GM18867 (cell line): Measurements from ENCODE around the gene UQCRHL.
"Not testable (repeated sequence)": the region's sequence is repeated elsewhere in the genome, so short reads cannot be mapped to it uniquely, and the experiment has no call there.

Experiments
- ATAC-seq: cut with Tn5 transposase; IDR thresholded peaks from one replicate; pipeline ENCODE4 v1.9.1; 2021; ENCODE audit warnings: mild to moderate bottlenecking, moderate library complexity; ENCODE audit not compliant: unreplicated experiment

UQCRHL gene

GRCh38 chr1:15835741-15836510 is 28.5 kb upstream of the UQCRHL start:
- peak; percentile 52 for ATAC-seq

GRCh38 chr1:15835205-15835740 is 27.8 kb upstream of the UQCRHL start:
- ATAC-seq, result peak; percentile 3

DNA sequence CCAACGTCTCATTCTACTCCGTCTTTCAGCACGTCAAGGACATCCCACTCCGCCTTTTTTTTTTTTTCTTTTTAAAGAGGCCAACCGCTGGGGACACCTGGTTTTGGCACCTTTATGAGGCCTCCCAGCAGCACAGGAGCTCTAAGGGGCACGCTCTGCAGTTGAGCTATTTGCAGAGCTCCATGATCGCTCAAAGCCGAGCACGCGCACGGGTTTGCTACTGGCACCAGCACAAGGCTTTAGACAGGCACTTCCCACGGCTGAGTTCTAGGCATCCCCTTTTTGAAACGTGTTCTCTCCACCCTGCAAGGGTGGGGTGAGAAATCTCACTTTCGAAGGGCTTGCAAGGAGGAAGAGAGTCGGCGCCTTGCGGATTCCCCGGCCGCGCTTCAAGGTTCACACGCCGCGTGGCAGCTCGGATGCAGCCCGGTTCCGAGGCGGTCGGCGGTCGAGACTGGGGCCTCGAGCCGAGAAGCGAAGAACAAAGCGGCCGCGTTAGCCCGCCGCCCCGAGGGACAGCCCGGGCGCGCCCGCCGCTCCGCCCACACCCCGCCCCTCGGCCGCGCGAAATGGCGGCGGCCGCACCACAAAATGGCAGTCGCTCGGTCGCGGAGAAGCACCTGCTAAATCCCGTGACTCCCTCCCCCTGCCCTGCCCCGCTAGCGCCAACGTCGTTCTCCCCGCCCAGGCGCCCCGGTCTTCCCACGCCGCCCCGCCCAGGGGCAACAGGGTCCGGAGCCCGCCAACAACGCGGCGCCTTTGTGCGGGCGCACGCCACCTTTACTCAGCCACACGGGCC is 27.2 kb upstream of the UQCRHL start:
- ATAC-seq, result peak; percentile 47

DNA sequence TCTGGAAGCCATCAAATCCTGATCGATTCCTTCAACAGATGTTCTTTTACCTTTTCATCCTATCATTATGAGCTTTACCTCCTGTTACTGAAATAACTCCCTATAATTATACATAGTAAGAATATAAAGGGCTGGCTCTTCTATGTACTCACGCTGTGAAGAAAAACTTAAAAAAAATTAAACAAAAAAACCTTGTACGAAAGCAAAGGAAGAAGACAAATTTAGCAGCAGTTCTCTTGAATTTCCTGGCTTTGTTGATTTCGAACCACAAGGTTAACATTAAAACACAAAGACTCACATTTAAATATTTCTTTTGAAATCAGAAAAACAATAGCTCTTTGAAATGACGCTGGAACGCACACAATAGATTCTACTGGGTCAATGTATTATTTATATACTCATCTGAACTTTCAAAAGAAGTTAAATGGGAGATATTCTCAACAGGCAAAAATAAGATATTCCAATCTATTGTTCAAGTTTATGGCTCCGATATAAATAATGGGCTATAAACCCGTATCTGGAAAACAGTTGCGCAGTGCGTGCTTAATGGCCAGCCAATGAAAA is 26.5 kb upstream of the UQCRHL start:
- no peak for ATAC-seq

DNA sequence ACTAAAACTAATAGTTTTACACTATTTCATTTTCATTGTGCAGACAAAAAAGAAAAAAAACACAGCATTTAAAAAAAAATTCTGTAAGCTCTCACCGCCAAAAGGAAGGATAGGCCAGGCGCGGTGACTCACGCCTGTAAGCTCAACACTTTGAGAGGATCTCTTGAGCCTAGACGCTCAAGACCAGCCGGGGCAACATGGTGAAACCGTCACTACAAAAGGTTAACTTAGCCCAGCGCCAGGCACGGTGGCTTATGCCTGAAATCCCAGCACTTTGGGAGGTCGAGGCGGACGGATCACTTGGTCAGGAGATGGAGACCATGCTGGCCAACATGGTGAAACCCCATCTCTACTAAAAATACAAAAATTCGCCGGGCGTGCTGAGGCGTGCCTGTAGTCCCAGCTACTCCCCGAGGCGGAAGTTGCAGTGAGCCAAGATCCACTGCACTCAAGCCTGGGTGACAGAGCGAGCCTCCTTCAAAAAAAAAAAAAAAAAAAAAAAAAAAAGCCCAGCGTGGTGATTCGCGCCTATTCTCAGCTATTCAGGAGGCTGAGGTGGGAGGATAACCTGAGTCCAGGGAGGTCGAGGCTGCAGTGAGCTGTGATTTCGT is 25.7 kb upstream of the UQCRHL start:
- ATAC-seq, result no peak

DNA sequence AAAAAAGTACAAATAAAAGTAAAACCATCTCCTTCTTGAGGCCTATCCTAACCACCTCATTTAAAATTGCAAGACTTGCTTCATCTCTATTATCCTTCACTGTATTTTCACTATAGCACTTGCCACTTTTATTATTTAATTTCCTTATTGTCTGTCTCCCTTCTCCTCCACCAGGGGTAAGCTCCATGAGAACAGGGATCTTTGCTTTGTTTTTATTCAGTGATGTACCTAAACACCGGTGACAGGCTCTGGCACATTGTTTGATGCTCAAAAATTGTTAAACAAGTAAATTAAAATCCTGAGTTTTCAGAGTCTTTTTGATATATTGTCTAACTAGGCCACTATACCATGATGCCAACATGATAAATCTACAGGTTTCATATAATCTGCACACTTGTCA is 22.8 kb upstream of the UQCRHL start:
- ATAC-seq, result no peak

GRCh38 chr1:15828931-15829330 is 21.5 kb upstream of the UQCRHL start:
- not testable (repeated sequence) for ATAC-seq

DNA sequence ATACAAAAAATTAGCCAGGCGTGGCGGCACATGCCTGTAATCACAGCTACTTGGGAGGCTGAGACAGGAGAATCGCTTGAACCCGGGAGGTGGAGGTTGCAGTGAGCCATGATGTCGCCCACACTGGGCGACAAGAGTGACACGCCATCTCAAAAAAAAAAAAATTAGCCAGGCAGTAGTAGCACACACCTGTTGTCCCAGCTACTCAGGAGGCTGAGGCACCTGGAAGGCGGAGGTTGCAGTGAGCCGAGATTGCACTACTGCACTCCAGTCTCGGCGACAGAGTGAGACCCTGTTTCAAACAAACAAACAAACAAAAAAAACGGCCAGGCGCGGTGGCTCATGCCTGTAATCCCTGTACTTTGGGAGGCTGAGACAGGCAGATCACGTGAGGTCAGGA is 20.1 kb upstream of the UQCRHL start:
- not testable (repeated sequence) for ATAC-seq

- ATAC-seq, result no peak
Measured at GRCh38 chr1:15826810-15827507, 19.5 kb upstream of the UQCRHL start.

GRCh38 chr1:15825800-15826199 is 18.4 kb upstream of the UQCRHL start:
- no peak for ATAC-seq

DNA sequence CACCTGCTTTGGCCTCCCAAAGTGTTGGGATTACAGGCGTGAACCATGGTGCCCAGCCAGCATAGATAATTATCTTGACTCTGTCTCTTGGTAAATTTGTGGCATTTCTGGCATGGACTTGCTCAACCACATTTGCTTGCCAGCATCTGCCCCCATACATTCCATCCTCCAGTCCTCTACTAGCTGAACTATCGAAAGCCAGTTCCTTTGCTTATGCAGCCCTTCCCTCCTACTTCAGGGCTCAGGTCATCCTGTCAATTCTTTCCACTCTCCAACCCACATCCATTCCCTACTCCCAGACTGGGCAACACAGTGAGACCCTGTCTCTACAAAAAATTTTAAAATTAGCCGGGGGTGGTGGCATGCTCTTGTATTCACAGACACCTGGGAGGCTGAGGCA is 13.0 kb upstream of the UQCRHL start:
- ATAC-seq, result no peak

- no peak for ATAC-seq
Measured at GRCh38 chr1:15816674-15817073, 9.2 kb upstream of the UQCRHL start.

DNA sequence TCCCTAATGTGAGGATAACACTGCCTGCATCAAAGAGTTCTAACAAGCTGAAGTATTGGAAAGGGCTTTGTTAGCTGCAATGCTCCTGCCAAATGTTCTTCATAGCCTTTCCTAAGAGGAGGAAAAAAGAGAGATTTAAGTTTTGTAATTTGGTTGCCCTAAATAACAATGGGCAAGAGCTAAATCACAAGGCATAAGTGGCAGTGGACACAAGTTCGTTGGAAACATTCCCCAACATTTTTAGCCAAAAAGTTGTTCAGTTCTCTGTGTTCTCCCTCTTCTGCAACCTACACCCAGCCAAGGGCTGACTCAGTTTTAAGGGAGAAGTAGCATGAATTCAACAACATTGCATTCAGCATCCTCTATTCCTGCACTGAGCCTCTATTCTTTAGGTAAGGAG is 2.6 kb upstream of the UQCRHL start:
- ATAC-seq, result no peak

DNA sequence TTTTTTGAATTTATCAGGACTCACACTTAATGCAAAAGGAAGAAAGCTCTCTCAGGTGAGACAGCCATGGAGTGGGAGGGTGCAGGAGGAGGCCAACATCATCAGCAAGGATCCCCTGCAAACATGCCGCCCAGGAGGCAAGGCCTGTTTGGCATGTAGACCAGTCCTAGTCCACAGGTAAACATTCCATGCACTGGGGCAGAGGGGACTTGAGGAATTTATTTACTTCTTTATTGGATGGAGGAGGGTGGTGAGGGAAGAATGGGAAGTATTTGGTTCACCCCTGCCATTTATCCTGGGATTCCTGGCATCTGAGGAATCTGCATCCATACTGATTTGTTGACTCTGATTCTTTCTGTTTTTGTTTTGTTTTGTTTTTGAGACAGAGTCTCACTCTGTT is 1.5 kb upstream of the UQCRHL start:
- ATAC-seq, result no peak

DNA sequence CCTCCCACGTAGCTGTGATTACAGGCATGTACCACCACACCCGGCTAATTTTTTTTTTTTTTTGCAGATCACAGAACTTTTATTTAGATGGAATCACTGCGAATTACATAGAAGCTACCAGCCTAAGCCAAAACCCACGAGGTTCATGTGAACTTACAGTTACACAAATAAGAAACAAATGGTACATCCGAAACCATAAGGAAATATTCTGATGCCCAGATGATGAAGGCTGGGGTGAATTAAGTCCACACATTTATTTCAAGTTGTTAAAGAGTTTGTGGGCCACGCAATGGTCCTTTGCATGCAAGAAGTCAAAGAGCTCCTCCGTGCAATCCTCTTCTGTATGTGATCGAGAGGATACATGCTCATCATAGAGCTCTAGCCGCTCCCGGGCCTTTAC is 328 bp downstream of the UQCRHL start:
- ATAC-seq, result no peak

- no peak for ATAC-seq
Measured at GRCh38 chr1:15804060-15804459, 3.4 kb downstream of the UQCRHL start.

GRCh38 chr1:15803380-15803779 is 4.1 kb downstream of the UQCRHL start:
- no peak for ATAC-seq

GRCh38 chr1:15802234-15802965 is 5.0 kb downstream of the UQCRHL start:
- no peak for ATAC-seq

DNA sequence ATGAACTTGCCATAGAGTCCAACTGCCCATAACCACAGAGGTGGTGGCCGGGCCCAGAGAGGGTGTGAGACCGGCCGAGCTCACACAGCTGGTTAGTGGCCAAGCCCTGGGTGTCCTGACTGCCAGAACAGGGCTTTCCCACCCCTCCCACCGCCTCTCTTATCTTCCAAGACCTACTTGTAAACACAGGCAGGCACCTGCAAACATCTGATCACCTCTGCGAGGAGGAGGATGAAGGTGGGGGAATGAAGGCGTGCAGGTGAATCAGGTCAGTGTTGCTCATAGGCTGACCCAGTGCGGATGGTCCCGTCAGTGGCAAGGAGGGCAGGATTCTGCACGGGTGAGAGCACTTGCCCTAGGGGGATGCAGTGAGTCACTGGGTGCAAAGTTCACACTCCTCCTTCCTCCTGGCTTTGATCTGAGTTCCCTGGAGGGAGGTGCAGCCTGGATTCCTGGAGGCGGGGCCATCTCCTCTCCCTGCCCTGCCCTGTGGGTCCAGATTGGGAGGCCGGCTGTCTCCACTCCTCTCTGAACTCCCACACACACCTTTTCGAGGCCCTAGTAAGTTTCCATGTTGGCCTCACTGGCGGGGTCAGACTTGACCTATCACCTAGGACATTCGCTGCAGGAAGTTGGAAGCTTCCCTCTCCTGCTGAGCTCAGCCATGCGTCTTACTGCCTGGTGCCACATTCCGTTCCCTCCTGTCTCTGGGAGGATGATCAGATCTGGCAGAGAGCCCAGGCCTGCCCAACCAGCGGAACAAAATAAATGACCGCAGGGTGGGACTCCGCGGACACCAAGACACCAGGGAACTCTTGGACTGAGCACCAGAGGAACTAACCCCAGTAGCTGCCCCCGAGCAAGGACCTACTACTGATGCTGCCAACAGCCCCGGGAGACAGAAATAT is 7.3 kb downstream of the UQCRHL start:
- ATAC-seq, result no peak
